Caco-2 (cell line): Measurements from ENCODE around the gene SPAG17. TPM values are rescaled to one million over a fixed set of nuclear protein-coding genes. Genes with fewer than 3 reads are reported as not detected.

Source experiments
- BruUV-seq: library from RNA; stranded (reverse); fragments of 400-500 nt; replicated peaks from 2 replicates; lab custom pipeline; 2021; lab: Mats Ljungman, UMichigan
- CTCF ChIA-PET: fragments of 300-600 bp; sonication (Branson Sonifier 250); formaldehyde crosslinking; loops from one replicate; lab custom pipeline; 2022; ENCODE audit warnings: antibody characterized with exemption; lab: Charles Lee
- POLR2A ChIA-PET: fragments of 300-600 bp; sonication (Branson Sonifier 250); formaldehyde crosslinking; loops from one replicate; lab custom pipeline; 2022; ENCODE audit warnings: antibody characterized with exemption; lab: Charles Lee
- DNase-seq, 2 experiments: peaks; one replicate each; pipeline versions ENCODE4 v3.0.0 to v3.0.0-alpha.2; 2020 to 2022
- H3K27me3 ChIP-seq: replicated peaks from 2 replicates; pipeline ENCODE4 v1.6.0; 2011; ENCODE audit warnings: low read length; ENCODE audit not compliant: control insufficient read depth, insufficient read depth
- H3K36me3 ChIP-seq: 2 replicates; pipeline ENCODE4 v1.5.1; 2011; ENCODE audit warnings: low read length; ENCODE audit not compliant: control insufficient read depth, insufficient read depth
- H3K4me1 ChIP-seq: fragments of 250-450 bp; sonication (Bioruptor Pico); 2 replicates; pipeline ENCODE4 v1.5.1; 2020; ENCODE audit warnings: mild to moderate bottlenecking
- H3K4me3 ChIP-seq: 2 replicates; pipeline ENCODE4 v1.5.1; 2011; ENCODE audit warnings: low read depth, mild to moderate bottlenecking, control low read depth, low read length
- H3K9me3 ChIP-seq: fragments of 250-450 bp; sonication (Bioruptor Pico); 2 replicates; pipeline ENCODE4 v1.5.1; 2020; ENCODE audit warnings: mild to moderate bottlenecking, moderate library complexity
- H3K27ac Mint-ChIP-seq: one replicate; pipeline ENCODE4 v1.8.0; 2022; ENCODE audit warnings: mixed read lengths; ENCODE audit not compliant: unreplicated experiment
- H3K27me3 Mint-ChIP-seq: one replicate; pipeline ENCODE4 v1.8.0; 2022; ENCODE audit warnings: mixed read lengths; ENCODE audit not compliant: insufficient read depth, unreplicated experiment
- H3K36me3 Mint-ChIP-seq: one replicate; pipeline ENCODE4 v1.8.0; 2022; ENCODE audit warnings: mild to moderate bottlenecking, mixed read lengths; ENCODE audit not compliant: insufficient read depth, unreplicated experiment
- H3K4me1 Mint-ChIP-seq: one replicate; pipeline ENCODE4 v1.8.0; 2022; ENCODE audit warnings: low read depth, mixed read lengths; ENCODE audit not compliant: unreplicated experiment
- H3K4me3 Mint-ChIP-seq: one replicate; pipeline ENCODE4 v1.8.0; 2022; ENCODE audit warnings: mild to moderate bottlenecking, moderate library complexity, mixed read lengths; ENCODE audit not compliant: unreplicated experiment
- H3K9me3 Mint-ChIP-seq: one replicate; pipeline ENCODE4 v1.8.0; 2022; ENCODE audit warnings: mixed read lengths; ENCODE audit not compliant: unreplicated experiment
- CTCF ChIP-seq, 2 experiments: fragments of 200-600 bp in 1 of 2; IDR thresholded peaks; 1 replicate in 1 of 2; 2 replicates in 1 of 2; pipeline versions ENCODE4 v1.5.1 to v1.8.0; 2011 to 2022; ENCODE audit warnings: antibody characterized with exemption in 1 of 2, control low read depth in 1 of 2, inconsistent platforms in 1 of 2, low read depth in 1 of 2, low read length in 1 of 2, mild to moderate bottlenecking in 1 of 2, moderate library complexity in 1 of 2; ENCODE audit not compliant: insufficient read depth in 1 of 2, severe bottlenecking in 1 of 2, unreplicated experiment in 1 of 2
- intact Hi-C: fragments of 100-400 bp; cut with micrococcal nuclease; formaldehyde crosslinking; loops from one replicate; pipeline ENCODE4 v1.10.0; 2022; ENCODE audit not compliant: unreplicated experiment
- total RNA-seq: library from RNA; stranded (reverse); gene quantifications from 2 replicates; pipeline ENCODE4 v1.2.3, GENCODE V29; 2022

SPAG17 gene
- total RNA-seq, 1 experiment from 2014 or later: not detected

DNA sequence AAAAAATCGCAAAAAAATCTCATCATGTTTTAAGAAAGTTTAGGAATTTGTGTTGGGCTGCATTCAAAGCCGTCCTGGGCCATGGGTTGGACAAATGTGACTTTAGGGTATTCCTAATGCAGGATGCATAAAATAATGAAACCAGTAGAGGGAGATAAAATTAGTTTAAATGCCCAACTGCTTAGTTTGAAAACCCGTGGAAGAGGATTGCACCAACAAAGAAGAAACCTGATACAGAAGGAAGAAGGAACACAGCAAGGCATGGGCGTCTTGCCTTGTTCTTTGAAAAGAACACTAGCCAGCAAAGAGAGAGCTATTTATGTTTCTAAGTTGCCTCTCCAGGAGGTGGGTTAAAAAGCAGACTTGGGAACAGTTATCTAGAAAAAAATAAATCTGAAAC, 217.6 kb downstream of the SPAG17 start:
- ChIA-PET CTCF (no interaction called here), POLR2A (no interaction called here)
- H3K9me3 ChIP-seq: no peaks in the 10 kb centered on the region
- no peaks in the 10 kb centered on the region for H3K36me3 ChIP-seq
- intact Hi-C loops: no loop called here
- Mint-ChIP-seq H3K27ac (no peak overlapping the region), H3K27me3 (no peaks in the 10 kb centered on the region), H3K4me3 (no peak overlapping the region), H3K4me1 (no peaks in the 10 kb centered on the region), H3K9me3 (no peaks in the 10 kb centered on the region), H3K36me3 (peaks cover 4% of the 10 kb centered on the region)
- no peaks in the 10 kb centered on the region for H3K4me1 ChIP-seq
- TF ChIP-seq CTCF (IDR thresholded peaks at IDR 0.05; ENCODE audit: insufficient read depth in 1 of 2, low read depth in 1 of 2, low read length in 1 of 2, severe bottlenecking in 1 of 2, unreplicated experiment in 1 of 2): no peak
- no peak for DNase-seq
- H3K4me3 ChIP-seq: no peak overlapping the region
- BruUV-seq: no TSS peak
- no peaks in the 10 kb centered on the region for H3K27me3 ChIP-seq

GRCh38 chr1:117964290-117965038, 220.6 kb downstream of the SPAG17 start:
- Mint-ChIP-seq H3K36me3 (peaks cover 4% of the 10 kb centered on the region), H3K4me3 (no peak overlapping the region), H3K27me3 (no peaks in the 10 kb centered on the region), H3K27ac (no peak overlapping the region), H3K9me3 (no peaks in the 10 kb centered on the region), H3K4me1 (no peaks in the 10 kb centered on the region)
- no peak for DNase-seq
- H3K4me3 ChIP-seq: no peak overlapping the region
- H3K27me3 ChIP-seq: no peaks in the 10 kb centered on the region
- TF ChIP-seq CTCF (IDR thresholded peaks at IDR 0.05; ENCODE audit: insufficient read depth in 1 of 2, low read depth in 1 of 2, low read length in 1 of 2, severe bottlenecking in 1 of 2, unreplicated experiment in 1 of 2): no peak
- ChIA-PET CTCF (no interaction called here), POLR2A (no interaction called here)
- intact Hi-C loops: no loop called here
- H3K36me3 ChIP-seq: no peaks in the 10 kb centered on the region
- BruUV-seq: no TSS peak
- H3K9me3 ChIP-seq: no peaks in the 10 kb centered on the region
- H3K4me1 ChIP-seq: no peaks in the 10 kb centered on the region

DNA sequence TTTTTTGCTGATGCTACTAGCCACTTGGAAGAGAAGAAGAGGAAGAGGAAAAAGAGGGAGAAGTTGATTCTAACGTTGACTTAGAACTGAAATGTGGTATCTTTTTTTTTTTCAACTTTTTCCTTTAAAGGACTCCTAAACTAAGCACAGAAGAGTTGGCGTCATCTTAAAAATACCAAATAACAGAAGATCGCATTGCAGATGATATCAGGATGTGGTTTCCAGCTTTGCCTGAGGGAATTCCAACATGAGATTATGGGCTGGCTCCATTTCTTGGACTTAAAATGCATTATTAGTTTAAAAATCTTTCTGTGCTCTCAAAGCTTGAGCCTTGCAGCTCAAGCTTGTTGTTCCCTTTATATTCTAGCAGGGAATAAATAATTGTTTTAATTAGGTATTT, 225.7 kb downstream of the SPAG17 start:
- Histone ChIP-seq H3K4me3 (no peak overlapping the region), H3K9me3 (no peaks in the 10 kb centered on the region), H3K36me3 (no peaks in the 10 kb centered on the region), H3K27me3 (no peaks in the 10 kb centered on the region), H3K4me1 (no peaks in the 10 kb centered on the region)
- ChIA-PET POLR2A (no interaction called here), CTCF (no interaction called here)
- DNase-seq: no peak
- Mint-ChIP-seq H3K27me3 (no peaks in the 10 kb centered on the region), H3K27ac (no peak overlapping the region), H3K36me3 (peaks cover 16% of the 10 kb centered on the region), H3K4me3 (no peak overlapping the region), H3K9me3 (no peaks in the 10 kb centered on the region), H3K4me1 (peaks cover 9% of the 10 kb centered on the region)
- intact Hi-C loops: no loop called here
- TF ChIP-seq CTCF (IDR thresholded peaks at IDR 0.05; ENCODE audit: insufficient read depth in 1 of 2, low read depth in 1 of 2, low read length in 1 of 2, severe bottlenecking in 1 of 2, unreplicated experiment in 1 of 2): no peak
- TSS peak; percentile 53 for BruUV-seq
